HG02763 (cell line): ENCODE measurements around the gene ZDHHC16.
"Not testable (repeated sequence)": the region's sequence is repeated elsewhere in the genome, so short reads cannot be mapped to it uniquely, and the experiment has no call there.

Source experiments
- ATAC-seq: cut with Tn5 transposase; IDR thresholded peaks from one replicate; pipeline ENCODE4 v1.9.1; 2021; ENCODE audit warnings: mild to moderate bottlenecking, moderate library complexity; ENCODE audit not compliant: unreplicated experiment

The ZDHHC16 gene

DNA sequence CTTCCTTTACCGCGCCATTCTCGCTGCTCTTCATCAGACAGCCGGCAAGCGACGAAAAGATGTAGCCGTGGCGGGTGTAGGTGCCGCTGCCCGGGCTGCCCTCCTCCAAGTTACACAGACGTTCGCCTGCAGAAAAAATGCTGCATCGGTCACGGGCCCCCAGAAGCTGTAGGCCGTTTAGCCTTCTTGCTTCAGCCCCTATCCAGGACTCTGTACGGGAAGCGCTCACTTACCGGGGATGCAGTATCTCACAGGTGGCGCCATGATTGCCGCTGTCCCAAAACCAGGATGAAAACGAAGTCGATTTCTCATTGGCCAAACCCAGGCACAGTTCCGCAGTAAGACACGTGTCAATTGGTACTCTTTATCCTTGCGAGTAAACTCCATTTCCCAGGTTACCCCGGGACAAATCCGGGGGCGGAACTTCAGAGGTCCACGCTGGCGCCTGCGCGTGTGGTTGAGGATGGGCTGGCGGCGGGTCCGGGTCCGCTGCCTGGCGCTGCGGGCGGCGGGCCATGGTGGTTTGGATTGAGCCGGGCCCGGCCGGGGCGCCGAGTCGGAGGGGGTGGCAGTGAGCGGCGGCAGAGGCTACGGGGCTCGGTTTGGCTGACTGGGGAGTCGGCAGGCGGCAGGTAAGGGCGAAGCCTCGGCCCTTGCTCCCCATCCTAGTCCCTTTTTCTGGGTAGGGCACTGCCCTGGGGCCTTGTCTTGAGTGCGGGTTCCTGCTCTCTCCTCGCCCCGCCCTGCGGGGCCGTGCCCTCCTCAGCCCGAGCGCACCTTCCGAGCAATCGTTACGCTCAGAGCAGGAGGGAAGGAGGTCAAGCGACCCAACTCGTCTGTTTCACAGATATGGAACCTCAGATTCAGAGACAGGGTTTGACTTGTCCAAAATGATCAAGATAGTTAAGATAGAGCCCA is at the start of gene ZDHHC16, which contains the start of gene EXOSC1:
ZDHHC16 (plus strand) TSS at position 454 of the 918 bp plus-strand sequence. CDS start 5,501 bp downstream, outside the sequence.
EXOSC1 (minus strand) TSS at position 285 of the 918 bp plus-strand sequence; CDS start at position 264, 21 bp downstream.
- peak; percentile 97 for ATAC-seq

DNA sequence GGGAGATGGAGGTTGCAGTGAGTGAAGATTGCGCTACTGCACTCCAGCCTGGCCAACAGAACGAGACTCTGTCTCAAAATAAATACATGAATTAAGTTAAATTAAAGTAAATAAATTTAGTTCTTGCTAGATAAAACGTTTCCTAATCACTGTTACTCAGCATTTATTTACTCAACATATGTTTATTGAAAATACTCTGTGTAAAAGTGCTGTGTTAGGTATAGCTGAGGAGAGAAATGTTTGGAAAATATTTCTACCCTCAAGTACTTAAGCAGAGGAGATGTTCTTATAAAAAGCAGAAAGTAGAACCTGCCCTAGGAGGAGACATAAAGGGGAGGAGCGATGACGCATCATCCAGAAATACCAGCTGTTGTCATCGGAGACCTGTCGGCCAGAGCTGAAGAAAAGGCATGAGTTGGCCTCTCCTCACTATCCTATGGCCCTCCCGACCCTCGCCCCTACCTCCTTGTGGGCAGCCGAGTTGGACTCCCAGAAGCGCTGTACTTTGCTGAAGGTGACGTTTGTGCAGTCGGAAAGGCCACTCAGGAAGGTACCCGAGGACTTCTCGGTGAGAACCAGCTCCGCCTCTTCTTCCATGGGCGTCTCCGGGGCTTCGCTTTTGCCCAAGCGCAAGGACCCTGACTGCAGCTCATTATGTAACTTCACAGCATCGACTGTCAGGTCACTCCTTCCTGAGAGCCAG is 46.0 kb upstream of the ZDHHC16 start:
- no peak for ATAC-seq

DNA sequence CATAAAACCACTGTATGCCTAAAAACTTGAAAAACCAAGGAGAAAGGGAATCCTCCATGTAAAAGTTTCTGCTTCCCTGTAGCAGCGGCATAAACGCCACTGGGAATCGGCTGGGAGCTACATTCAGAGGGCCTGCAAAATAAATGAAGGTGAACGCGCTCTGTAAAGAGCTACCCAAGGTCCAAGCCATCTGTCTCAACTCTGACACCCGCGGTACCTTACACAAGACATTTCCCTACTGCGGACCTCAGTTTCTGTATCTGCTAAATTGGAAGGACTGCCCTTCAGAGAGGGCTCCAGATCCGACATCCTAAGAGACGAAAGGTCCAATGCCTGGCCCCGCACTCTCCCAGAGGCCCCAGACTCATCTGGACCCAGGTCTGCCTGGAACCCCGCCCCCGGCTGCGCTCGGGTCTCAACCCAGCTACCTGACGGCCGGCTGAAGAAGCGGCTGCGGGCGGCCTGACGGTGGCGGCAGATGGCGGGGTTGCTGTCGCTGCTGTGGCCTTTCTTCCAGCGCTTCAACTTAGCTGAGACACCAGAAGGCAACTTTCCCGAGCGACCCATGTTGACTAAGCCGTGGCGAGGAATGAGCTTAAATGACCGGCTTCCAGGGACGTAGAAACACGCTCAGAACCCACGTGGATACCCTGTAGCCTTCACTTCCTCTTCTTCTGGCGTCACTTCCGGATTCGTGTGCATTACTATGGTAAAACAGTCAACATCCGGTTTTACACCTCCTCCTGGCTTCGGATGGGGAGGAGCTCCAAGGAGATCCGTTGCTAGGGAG is 45.1 kb upstream of the ZDHHC16 start, which contains the start of gene RRP12:
RRP12 (minus strand) TSS at position 676 of the 790 bp plus-strand sequence; CDS start at position 567, 109 bp downstream.
- ATAC-seq = peak; percentile 90

DNA sequence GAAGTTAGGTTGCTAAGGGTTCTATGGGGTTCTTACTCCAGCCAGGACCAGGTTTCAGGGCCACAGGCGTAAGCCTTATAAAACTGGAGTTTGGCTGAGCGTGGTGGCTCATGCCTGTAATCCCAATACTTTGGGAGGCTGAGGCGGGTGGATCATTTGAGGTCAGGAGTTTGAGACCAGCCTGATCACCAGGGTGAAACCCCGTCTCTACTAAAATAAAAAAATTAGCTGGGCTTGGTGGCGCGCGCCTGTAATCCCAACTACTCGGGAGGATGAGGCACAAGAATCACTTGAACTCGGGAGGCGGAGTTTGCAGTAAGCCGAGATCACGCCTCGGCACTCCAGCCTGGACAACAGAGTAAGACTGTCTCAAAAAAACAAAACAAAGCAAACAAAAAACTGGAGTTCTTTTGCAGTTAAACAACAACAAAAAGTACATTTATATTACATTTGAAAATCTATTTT is 44.5 kb upstream of the ZDHHC16 start:
- no peak for ATAC-seq

DNA sequence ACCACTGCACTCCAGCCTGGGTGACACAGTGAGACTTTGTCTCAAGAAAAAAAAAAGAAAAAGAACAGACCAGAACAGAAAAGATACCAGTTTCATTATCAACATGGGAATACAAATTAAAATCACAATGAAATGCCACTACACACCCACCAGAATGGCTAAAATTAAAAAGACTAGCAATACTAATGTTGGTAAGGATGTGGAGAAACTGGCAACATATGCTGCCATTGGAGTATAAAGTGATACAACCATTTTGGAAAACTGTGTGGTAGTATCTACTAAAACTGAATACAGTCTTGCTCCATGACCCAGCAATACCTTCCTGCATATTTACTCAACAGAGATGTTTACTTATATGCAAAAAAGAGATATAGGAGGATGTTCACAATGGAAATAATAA is 41.9 kb upstream of the ZDHHC16 start:
- no peak for ATAC-seq

DNA sequence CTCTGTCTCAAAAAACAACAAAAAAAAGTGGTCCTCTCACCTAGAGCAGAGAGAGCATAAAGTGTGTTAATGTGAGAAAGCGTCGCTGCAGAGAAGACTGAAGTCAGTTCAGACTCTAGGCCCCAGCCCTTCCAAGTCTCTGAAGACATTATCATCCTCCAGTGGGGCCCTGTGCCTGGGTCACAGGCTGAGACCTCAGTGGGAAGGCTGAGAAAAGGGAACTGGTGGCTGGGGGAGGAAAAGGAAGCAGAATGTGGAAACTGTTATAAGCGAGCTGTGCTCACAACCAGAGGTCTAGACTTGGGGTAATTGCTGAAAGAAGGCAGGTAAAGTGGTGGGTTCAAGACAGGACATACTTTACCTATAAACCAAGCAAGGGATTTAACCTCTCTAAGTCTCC is 39.9 kb upstream of the ZDHHC16 start:
- ATAC-seq = no peak

DNA sequence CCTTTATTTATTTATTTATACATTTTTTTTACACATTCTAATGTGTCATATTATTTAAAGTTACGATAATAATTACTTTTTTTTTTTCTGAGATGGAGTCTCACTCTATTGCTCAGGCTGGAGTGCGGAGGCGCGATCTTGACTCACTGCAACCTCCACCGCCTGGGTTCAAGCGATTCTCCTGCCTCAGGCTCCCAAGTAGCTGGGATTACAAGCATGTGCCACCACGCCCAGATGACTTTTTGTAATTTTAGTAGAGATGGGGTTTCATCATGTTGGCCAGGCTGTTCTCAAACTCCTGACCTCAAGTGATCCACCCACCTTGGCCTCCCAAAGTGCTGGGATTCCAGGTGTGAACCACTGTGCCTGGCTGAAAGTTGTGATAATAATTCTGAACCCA is 39.5 kb upstream of the ZDHHC16 start:
- not testable (repeated sequence) for ATAC-seq

DNA sequence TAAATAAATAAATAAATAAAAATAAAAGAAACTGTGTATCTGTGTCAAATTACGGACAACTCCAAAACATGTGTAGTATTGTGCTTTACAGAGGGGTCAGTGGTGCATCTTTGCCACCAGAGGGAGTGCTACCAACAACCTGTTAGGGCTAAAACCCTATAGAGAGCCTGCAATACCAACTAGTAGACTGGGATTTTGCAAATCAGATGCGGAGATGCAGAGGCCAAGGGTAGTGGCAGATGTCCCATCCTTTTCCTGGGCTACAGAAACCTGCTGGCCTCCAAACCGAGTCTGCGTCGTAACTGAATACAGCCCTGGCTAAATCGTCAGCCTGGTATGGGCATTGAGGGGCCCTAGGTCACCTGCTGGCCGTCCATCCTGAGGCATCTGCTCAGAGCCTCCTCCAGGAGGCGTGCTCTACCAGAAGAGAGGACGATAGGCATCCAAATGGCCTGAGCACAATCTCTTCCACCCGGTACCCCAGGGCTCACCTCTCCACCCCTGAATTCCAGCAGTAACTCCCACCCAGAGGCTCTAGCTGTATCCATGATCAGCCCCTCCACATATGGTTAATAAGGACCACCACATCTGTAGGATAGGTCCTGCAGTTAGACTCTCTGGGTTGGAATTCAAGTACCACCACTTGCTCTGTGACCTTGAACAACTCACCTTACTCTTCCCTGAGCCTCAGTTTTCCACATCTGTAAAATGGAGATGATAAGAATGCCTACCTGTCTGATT is 38.6 kb upstream of the ZDHHC16 start:
- peak; percentile 81 for ATAC-seq

DNA sequence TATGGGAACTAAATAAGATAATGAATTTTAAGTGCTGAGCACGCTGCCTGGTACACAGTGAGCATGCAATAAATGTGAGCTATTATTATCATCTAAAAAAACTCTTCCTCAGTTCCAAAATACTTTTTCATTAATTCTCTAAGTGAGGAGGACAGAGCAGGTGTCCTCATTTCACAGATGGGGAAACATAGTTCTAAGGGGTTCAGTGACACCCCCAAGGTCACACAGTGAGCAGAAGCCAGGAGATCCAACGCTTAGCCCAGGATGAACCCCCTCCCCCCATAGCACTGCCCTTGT is 38.1 kb upstream of the ZDHHC16 start:
- ATAC-seq = no peak

DNA sequence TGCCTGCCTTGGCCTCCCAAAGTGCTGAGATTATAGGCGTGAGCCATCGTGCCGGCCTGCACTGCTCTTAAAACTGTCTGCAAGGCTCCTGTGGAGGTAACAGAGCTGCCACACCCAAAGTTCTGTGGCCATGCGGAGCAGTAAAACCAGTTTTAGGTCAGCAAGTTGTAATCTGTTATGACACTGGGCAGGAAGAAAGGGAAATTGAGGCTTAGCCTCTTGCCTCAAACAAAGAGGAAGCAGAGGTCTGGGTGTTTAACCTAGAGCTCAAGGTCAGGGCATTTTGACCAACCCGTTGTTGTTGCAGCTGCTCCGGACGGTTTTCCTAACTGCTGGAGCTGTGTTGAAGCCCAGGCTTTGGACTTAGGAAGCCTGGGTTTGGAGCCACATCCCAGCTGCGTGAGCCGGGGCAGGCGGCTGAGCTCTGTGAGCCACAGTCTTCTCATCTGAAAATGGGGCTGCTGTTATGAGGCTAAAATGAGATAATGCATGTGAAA is 37.4 kb upstream of the ZDHHC16 start:
- no peak for ATAC-seq

DNA sequence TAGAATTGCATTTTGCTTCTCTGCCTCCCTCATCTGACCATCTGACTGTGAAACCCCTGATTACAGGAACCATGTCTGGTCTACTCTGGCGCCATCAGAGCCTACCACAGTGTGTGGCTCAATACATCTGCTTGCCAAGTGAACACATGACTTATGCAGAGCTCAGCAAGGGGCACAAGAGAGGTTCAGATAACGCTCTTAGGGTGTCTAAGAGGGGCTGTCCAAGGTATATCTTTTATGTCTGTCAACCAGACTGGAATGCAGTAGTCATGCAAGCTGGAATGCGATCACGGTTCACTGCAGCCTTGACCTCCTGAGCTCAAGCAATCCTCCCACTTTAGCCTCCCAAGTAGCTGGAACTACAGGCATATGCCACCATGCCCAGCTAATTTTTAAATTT is 34.6 kb upstream of the ZDHHC16 start:
- no peak for ATAC-seq

DNA sequence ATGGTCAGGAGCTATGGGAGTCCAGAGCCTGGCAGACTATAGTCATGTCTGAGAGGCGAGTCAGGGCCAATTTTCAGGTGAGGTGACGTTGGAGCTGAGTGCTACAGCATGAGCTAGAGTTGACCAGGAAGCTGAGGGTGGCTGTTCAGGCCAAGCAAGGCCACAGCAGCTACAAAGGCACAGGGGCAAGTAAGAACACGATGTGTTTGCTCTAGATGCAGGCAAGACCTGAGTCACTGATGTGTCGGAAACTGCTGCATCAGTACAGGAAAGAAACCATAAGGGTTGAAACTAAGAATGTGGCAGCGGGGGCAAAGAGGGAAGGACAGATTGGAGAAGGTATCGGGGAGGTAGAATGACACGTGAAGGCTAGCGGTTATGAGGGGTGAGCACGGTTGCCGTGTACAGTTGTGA is 33.1 kb upstream of the ZDHHC16 start:
- ATAC-seq = no peak

DNA sequence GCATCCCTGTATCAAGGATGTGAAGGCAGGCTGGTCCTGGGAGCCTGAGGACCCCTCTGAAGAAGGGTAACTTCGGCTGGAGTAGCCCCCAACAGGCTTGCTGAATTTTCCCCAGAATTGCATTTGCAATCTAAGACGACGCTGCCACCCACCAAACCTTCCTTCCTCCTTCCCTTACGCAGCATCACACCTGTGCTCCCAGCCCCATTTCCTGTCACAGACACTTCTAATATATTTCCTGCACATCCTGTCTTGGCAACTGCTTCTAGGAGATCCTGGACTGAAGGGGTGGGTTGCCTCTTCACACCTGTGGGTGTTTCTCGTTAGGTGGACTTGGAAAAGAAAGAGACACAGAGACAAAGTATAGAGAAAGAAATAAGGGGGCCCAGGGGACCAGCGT is 29.4 kb upstream of the ZDHHC16 start:
- ATAC-seq = no peak

DNA sequence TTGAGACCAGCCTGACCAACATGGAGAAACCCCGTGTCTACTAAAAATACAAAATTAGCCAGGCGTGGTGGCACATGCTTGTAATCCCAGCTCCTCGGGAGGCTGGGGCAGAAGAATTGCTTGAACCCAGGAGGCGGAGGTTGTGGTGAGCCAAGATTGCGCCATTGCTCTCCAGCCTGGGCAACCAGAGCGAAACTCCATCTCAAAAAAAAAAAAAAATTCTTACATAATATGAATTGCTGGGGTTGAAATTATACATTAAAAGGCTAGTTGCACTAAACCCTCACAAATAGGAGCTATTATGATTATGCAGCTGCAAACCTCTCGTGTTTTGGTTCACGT is 22.2 kb upstream of the ZDHHC16 start:
- ATAC-seq = not testable (repeated sequence)

DNA sequence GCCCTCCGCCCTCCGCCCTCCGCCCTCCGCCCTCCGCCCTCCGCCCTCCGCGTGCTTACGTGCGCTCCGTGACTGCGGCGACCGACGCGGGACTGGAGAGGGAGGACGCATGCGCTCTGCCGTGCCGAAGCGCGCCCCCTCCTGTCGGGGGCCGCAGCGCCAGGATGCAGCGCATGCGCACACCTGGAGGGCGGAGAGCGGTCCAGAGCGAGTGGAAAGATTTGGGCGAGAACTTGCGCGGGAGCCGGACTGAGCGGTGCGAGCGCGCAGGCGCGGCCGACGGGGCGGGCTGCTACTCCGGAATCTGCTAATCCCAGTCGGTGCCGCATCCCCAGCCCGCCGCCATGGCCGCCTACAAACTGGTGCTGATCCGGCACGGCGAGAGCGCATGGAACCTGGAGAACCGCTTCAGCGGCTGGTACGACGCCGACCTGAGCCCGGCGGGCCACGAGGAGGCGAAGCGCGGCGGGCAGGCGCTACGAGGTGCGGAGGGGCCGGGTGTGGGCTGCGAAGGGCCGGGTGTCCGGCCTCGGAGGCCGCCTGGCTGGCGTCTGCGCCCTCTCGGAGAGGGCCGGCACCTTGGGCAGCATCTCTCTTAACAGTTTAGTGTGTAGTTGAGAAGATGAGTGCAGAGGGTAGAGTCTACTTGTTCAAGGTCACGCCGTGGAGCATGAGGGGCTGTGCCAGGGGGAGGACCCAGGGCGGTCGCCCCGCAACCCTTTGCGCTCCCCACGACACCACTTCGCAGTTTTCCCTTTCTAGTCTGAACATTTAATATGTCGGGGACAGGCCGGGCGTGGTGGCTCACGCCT is 19.8 kb upstream of the ZDHHC16 start, which contains the start of gene PGAM1:
PGAM1 (plus strand) TSS at position 228 of the 812 bp plus-strand sequence; CDS start at position 345, 117 bp downstream.
- ATAC-seq = peak; percentile 83

DNA sequence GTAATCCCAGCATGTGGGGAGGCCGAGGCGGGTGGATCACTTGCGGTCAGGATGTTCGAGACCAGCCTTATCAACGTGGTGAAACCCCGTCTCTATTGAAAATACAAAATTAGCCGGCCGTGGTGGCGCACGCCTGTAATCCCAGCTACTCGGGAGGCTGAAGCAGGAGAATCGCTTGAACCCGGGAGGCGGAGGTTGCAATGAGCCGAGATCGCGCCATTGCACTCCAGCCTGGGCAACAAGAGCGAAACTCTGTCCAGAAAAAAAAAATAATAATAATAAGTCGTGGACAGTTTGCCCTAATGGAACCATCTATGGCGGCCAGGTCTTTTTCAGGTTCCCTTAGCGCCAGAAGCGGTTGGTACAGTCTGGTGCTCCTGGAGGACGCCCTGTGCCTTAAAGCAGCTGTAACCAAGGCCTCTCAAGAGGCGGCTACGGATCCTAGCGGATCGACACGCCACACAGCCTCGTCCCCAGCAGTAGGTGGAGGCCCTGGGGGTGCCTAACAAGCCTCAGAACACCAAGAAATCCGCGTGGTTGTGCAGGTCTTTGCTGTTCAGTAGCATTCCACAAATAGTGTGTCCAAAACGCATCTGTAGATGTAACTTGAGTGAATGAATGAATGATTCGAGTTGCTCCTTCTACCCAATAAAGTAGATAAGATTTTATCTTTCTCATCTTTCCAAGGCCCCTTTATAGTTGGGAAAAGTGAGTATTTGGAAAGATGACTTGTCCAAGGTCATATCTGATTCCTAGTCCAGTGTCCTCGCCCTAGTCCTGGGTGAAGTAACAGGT is 19.0 kb upstream of the ZDHHC16 start:
- no peak for ATAC-seq

DNA sequence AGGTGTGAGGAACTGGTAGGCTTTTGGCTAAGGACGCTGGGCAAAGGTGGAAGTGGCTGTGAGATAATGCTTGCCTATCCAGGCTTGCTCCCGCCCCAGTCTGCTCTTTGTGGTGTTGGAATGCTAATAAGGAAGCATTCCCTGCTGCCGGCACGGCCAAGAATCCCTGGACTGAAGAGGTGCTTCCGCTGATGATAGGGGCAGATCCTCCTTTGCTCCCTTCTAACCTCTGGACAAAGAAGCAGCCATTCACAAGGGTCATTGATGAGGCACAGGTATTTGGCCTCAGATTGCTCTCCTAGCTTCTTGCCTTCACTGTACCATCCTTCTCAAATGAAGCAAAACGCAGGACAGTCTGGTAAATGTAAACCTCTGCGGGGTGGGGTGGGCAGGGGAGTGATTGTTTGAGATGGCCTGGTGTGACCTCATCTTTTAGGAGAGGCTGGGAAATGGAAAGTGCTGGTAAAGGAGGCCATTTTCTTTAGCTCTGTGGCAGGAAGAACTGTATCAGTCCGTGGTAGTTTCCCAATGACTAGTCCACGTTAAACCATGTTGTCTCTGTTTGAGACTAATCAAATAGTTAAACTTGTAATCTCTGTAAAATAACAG is 18.3 kb upstream of the ZDHHC16 start:
- no peak for ATAC-seq

DNA sequence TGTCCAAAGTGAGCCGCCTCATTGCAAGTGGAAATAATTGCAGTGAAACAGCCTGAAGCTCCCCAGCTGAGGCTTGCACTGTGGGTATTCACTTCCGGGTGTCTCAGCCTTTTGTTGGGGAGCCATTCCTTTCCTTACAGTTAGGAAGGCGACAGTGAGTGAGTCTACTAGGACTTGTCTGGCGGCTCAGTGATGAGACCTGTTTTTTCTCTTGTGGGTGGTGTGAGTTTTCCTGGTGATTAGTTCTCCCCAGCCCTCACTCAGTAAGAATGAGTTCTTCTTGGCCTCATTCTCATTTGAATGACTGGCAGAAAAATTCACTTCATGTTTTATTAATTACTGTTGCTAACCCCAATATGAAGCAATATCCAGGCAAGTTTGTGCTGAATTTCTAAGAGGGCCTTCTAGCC is 17.4 kb upstream of the ZDHHC16 start:
- no peak for ATAC-seq
